HEK293T (cell line): ENCODE data around the gene NAA10.

Experiments used
- ARNT ChIP-seq: fragments of 450-650 bp; IDR thresholded peaks from 2 replicates; pipeline ENCODE4 v1.6.1; 2017; ENCODE audit warnings: mild to moderate bottlenecking
- BHLHE40 ChIP-seq: fragments of 450-650 bp; IDR thresholded peaks from 2 replicates; pipeline ENCODE4 v1.6.1; 2016; ENCODE audit warnings: mild to moderate bottlenecking, moderate library complexity, borderline replicate concordance
- ELF4 ChIP-seq: fragments of 450-650 bp; IDR thresholded peaks from 2 replicates; pipeline ENCODE4 v1.6.1; 2017; ENCODE audit warnings: antibody characterized with exemption
- FOXA1 ChIP-seq: fragments of 450-650 bp; IDR thresholded peaks from 2 replicates; pipeline ENCODE4 v1.6.1; 2016; ENCODE audit warnings: mild to moderate bottlenecking
- FOXK2 ChIP-seq: fragments of 450-650 bp; IDR thresholded peaks from 2 replicates; pipeline ENCODE4 v1.6.1; 2016; ENCODE audit warnings: mild to moderate bottlenecking
- LEF1 ChIP-seq: fragments of 450-650 bp; IDR thresholded peaks from 2 replicates; pipeline ENCODE4 v1.6.1; 2017; ENCODE audit warnings: mild to moderate bottlenecking, borderline replicate concordance
- PKNOX1 ChIP-seq: fragments of 450-650 bp; IDR thresholded peaks from 2 replicates; pipeline ENCODE4 v1.6.1; 2016
- SP1 ChIP-seq: fragments of 450-650 bp; IDR thresholded peaks from 2 replicates; pipeline ENCODE4 v1.6.1; 2017
- SUZ12 ChIP-seq: fragments of 450-650 bp; IDR thresholded peaks from 2 replicates; pipeline ENCODE4 v1.6.1; 2016; ENCODE audit warnings: mild to moderate bottlenecking
- TARDBP ChIP-seq: fragments of 450-650 bp; IDR thresholded peaks from 2 replicates; pipeline ENCODE4 v1.6.1; 2016
- ZNF384 ChIP-seq: fragments of 450-650 bp; IDR thresholded peaks from 2 replicates; pipeline ENCODE4 v1.6.1; 2016

- TF ChIP-seq BHLHE40: no peak
- TF ChIP-seq ELF4: no peak
- TF ChIP-seq SUZ12: no peak
- no peak for TF ChIP-seq SP1
- no peak for TF ChIP-seq ARNT
- TF ChIP-seq FOXA1: no peak
- TF ChIP-seq TARDBP: no peak
- no peak for TF ChIP-seq PKNOX1
- TF ChIP-seq FOXK2: no peak
- no peak for TF ChIP-seq LEF1
- no peak for TF ChIP-seq ZNF384
Measured at GRCh38 chrX:153879741-153880439, 54.9 kb downstream of the NAA10 start.
